Measurements from ENCODE around the gene KRT74. TPM values are rescaled to one million over a fixed set of nuclear protein-coding genes. Genes with fewer than 3 reads are reported as not detected.

Gene KRT74
- total and polyA plus RNA-seq, 2 of the 8 experiments (the other 6 are each of a cell fraction or from before 2014, with no cell fraction given), result not detected

- TF ChIP-seq CHD7 (IDR thresholded peaks at IDR 0.05; ENCODE audit: insufficient replicate concordance, low read length) (no peak), GABPA (IDR thresholded peaks at IDR 0.05; ENCODE audit: borderline replicate concordance, insufficient read depth, low read length) (no peak), USF2 (IDR thresholded peaks at IDR 0.05; ENCODE audit: low read length) (no peak), HDAC2 (IDR thresholded peaks at IDR 0.05; ENCODE audit: borderline replicate concordance in 1 of 2, low read depth in 2 of 2, low read length in 2 of 2) (no peak)
Measured at GRCh38 chr12:52529417-52529816, 44.2 kb downstream of the KRT74 start (continued).
